Mesendoderm (in vitro differentiated cells): ENCODE data around the gene IGFBP5.
A peak's percentile ranks its signal among the peaks of the same experiment; 100 is the strongest.

Experiments used
- DNase-seq: peaks from one replicate; pipeline ENCODE4 v3.0.0; 2013
- H2AK5ac ChIP-seq: 2 replicates; pipeline ENCODE4 v1.6.1; 2013; ENCODE audit warnings: low read length, inconsistent platforms
- H2BK120ac ChIP-seq: 2 replicates; pipeline ENCODE4 v1.6.1; 2013; ENCODE audit warnings: low read depth, mild to moderate bottlenecking, low read length, moderate library complexity, mixed read lengths
- H2BK15ac ChIP-seq: replicated peaks from 2 replicates; pipeline ENCODE4 v1.6.1; 2013; ENCODE audit warnings: low read depth, mild to moderate bottlenecking, moderate library complexity
- H2BK5ac ChIP-seq: 2 replicates; pipeline ENCODE4 v1.6.1; 2013; ENCODE audit warnings: low read length, inconsistent platforms
- H3K18ac ChIP-seq: 2 replicates; pipeline ENCODE4 v1.6.1; 2013; ENCODE audit warnings: mild to moderate bottlenecking, low read length, mixed read lengths
- H3K23ac ChIP-seq: one replicate; pipeline ENCODE4 v1.6.1; 2013; ENCODE audit warnings: low read length
- H3K27ac ChIP-seq: 2 replicates; pipeline ENCODE4 v1.5.1; 2013; ENCODE audit warnings: low read depth, mild to moderate bottlenecking, inconsistent platforms, low read length, moderate library complexity
- H3K27me3 ChIP-seq: 2 replicates; pipeline ENCODE4 v1.6.1; 2013; ENCODE audit warnings: low read length, control low read depth, mild to moderate bottlenecking, inconsistent platforms; ENCODE audit not compliant: insufficient read depth, poor library complexity
- H3K36me3 ChIP-seq: 2 replicates; pipeline ENCODE4 v1.6.1; 2013; ENCODE audit warnings: low read length, inconsistent platforms; ENCODE audit not compliant: control insufficient read depth, insufficient read depth
- H3K4ac ChIP-seq: one replicate; pipeline ENCODE4 v1.6.1; 2013; ENCODE audit warnings: low read depth, mild to moderate bottlenecking, low read length, moderate library complexity
- H3K4me1 ChIP-seq: 2 replicates; pipeline ENCODE4 v1.6.1; 2013; ENCODE audit warnings: low read depth, low read length, inconsistent platforms; ENCODE audit not compliant: control insufficient read depth
- H3K4me2 ChIP-seq: 2 replicates; pipeline ENCODE4 v1.6.1; 2013; ENCODE audit warnings: low read length
- H3K4me3 ChIP-seq: 2 replicates; pipeline ENCODE4 v1.5.1; 2013; ENCODE audit warnings: mild to moderate bottlenecking, low read length
- H3K56ac ChIP-seq: one replicate; pipeline ENCODE4 v1.6.1; 2013; ENCODE audit warnings: low read length
- H3K79me1 ChIP-seq: 2 replicates; pipeline ENCODE4 v1.6.1; 2013; ENCODE audit warnings: low read length, inconsistent platforms
- H3K79me2 ChIP-seq: 2 replicates; pipeline ENCODE4 v1.6.1; 2013; ENCODE audit warnings: mild to moderate bottlenecking, low read length; ENCODE audit not compliant: control insufficient read depth, insufficient read depth
- H3K9ac ChIP-seq: 2 replicates; pipeline ENCODE4 v1.6.1; 2013; ENCODE audit warnings: low read length, inconsistent platforms
- H4K5ac ChIP-seq: one replicate; pipeline ENCODE4 v1.6.1; 2013; ENCODE audit warnings: low read length
- H4K8ac ChIP-seq: one replicate; pipeline ENCODE4 v1.6.1; 2013; ENCODE audit warnings: low read depth, mild to moderate bottlenecking, control low read depth, low read length, moderate library complexity
- WGBS: extraction: QIAGEN DNeasy Blood & Tissue Kit; methylation state at CpG from one replicate; pipeline ENCODE4 v1.1.7; 2013; ENCODE audit warnings: low lambda C conversion rate, missing lambda C conversion rate; ENCODE audit not compliant: insufficient coverage; ENCODE audit errors: extremely low coverage; 5-methylcytosine and 5-hydroxymethylcytosine counted together

Gene IGFBP5

DNA sequence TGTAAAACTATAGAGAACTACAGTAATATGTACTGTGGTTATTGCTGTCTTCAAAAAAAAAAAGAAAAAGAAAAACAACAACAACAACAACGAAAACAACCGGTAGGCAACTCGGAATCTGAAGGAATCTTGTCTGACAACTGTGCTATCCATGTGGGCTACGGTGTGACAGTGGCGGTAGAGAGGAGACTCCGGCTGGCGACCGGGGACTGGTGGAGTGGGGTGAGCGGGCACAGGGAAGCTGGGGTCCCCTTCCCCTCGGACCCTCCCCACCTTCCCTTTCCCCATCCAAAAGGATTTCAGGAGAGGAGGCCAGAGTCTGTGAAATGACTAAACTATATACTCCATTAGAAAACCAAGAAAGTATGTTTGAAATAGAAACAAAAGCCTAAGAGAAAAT lies 22.9 kb downstream of the IGFBP5 start:
- H2BK120ac ChIP-seq, result no peak overlapping the region
- H3K79me1 ChIP-seq, result no peaks in the 10 kb centered on the region
- H3K79me2 ChIP-seq, result no peaks in the 10 kb centered on the region
- H4K5ac ChIP-seq, result no peak overlapping the region
- no peak overlapping the region for H3K56ac ChIP-seq
- no peak overlapping the region for H3K4me3 ChIP-seq
- H2AK5ac ChIP-seq, result no peak overlapping the region
- no peak overlapping the region for H3K23ac ChIP-seq
- H3K4ac ChIP-seq, result no peak overlapping the region
- no peaks in the 10 kb centered on the region for H3K36me3 ChIP-seq
- no peak overlapping the region for H2BK5ac ChIP-seq
- H3K9ac ChIP-seq, result no peak overlapping the region
- no peak overlapping the region for H3K18ac ChIP-seq
- H2BK15ac ChIP-seq, result no peak overlapping the region
- no peaks in the 10 kb centered on the region for H3K27me3 ChIP-seq
- no peak for DNase-seq
- H3K4me1 ChIP-seq, result no peaks in the 10 kb centered on the region
- no peak overlapping the region for H3K27ac ChIP-seq
- H3K4me2 ChIP-seq, result no peak overlapping the region
- no CpG with 5 or more reads among the region's 10 CpGs for WGBS
- no peak overlapping the region for H4K8ac ChIP-seq

DNA sequence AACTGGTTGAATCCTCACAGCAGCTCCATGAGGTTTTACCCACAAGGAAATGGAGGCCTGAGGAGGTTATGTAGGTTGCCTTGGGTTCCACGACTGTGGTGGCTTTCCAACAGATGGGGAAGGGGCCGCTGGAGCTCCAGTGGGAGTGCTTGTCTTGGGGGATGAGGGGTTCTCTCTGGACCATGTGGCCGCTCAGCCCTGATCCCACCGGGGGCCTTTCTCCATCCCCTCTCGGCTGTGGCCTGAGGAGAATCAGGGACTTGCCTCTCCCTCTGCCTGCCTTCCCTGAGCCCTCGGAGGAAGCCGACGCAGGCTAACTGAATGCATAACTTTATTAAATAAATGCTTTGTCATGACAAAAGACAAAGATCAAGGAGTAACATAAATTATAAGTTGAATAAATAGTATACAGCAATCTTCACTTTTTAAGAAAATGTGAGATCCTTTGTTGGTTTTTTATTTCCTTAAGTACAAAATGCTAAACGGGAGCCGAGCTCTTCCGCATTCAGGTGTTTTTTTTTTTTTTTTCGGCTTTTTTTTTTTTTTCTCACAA lies 23.5 kb downstream of the IGFBP5 start:
- H3K4me3 ChIP-seq, result no peak overlapping the region
- no peaks in the 10 kb centered on the region for H3K36me3 ChIP-seq
- H3K23ac ChIP-seq, result no peak overlapping the region
- H3K9ac ChIP-seq, result no peak overlapping the region
- no peaks in the 10 kb centered on the region for H3K79me2 ChIP-seq
- no peak overlapping the region for H3K27ac ChIP-seq
- H2BK5ac ChIP-seq, result no peak overlapping the region
- H3K27me3 ChIP-seq, result no peaks in the 10 kb centered on the region
- no peak overlapping the region for H3K18ac ChIP-seq
- H3K4ac ChIP-seq, result no peak overlapping the region
- WGBS, result no CpG with 5 or more reads among the region's 12 CpGs
- no peak overlapping the region for H4K8ac ChIP-seq
- no peak overlapping the region for H3K4me2 ChIP-seq
- no peak overlapping the region for H2BK15ac ChIP-seq
- no peak overlapping the region for H2BK120ac ChIP-seq
- no peak overlapping the region for H3K56ac ChIP-seq
- no peak overlapping the region for H2AK5ac ChIP-seq
- H3K79me1 ChIP-seq, result no peaks in the 10 kb centered on the region
- H3K4me1 ChIP-seq, result no peaks in the 10 kb centered on the region
- no peak for DNase-seq
- no peak overlapping the region for H4K5ac ChIP-seq

DNA sequence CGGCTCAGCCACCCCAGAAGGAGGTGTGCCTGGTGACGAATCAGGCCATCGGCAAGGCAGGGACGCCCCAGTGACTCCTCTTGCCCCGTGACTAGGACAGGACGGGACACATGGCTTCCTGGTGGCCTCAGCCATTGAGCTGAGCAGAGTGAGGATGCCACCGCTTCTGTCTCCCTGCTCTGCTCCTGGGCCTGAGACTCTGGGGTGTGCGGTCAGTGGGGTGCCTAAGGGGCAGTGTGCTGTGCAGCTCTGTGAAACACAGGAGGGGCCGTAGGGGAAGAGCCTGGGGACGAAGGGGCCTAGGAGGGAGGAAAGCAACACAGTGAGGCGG lies 24.3 kb downstream of the IGFBP5 start:
- Histone ChIP-seq H3K23ac (no peak overlapping the region), H4K5ac (no peak overlapping the region), H3K9ac (no peak overlapping the region), H3K79me2 (no peaks in the 10 kb centered on the region), H3K4me1 (peaks cover under 1% of the 10 kb centered on the region), H4K8ac (no peak overlapping the region), H2AK5ac (no peak overlapping the region), H3K18ac (no peak overlapping the region), H3K56ac (no peak overlapping the region), H2BK120ac (no peak overlapping the region), H3K4me3 (no peak overlapping the region), H3K4me2 (no peak overlapping the region), H2BK15ac (no peak overlapping the region), H2BK5ac (no peak overlapping the region), H3K36me3 (no peaks in the 10 kb centered on the region), H3K27me3 (no peaks in the 10 kb centered on the region), H3K4ac (no peak overlapping the region), H3K79me1 (no peaks in the 10 kb centered on the region), H3K27ac (no peak overlapping the region)
- no CpG with 5 or more reads among the region's 11 CpGs for WGBS
- no peak for DNase-seq

DNA sequence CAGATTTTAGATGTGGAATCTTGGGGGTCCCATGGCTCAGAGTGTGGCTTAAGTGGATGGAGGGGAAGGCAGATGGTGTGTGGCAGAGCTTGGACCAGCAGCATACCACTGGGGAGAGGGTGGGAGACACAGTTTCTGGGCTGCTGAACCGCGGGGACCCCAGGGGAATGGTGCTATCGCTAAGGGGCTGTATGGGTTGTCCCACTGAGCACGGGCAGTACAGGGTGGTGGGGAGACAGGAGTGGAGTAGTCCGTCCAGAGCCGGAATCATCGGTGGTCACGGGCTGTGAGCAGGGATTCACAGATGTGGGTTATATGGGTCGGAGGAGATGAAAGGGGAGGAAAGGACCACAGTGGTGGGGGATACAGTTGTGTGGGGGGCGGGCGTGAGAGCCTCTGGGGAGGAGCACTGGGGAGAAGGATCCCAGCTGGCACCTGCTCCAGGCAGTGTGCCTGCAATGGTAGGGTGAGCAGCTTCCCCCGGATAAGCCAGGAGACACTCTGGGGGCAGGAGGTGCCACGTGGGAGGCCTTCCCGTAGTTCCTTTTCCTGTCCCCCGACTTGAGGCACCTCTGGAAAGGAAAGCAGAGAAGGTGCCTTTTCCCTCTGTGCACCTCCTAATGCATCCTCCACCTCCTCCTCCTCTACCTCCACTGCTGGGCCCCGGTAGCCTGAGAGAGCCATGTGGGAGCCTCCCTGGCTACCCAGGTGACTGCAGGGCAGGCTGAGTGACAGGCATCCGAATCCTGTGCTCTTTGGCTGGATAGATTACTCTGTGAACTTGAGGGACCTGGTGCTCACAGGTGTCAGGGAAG lies 24.9 kb downstream of the IGFBP5 start:
- no peak overlapping the region for H3K56ac ChIP-seq
- no peak overlapping the region for H2BK120ac ChIP-seq
- no CpG with 5 or more reads among the region's 17 CpGs for WGBS
- no peak overlapping the region for H4K8ac ChIP-seq
- H3K79me2 ChIP-seq, result no peaks in the 10 kb centered on the region
- no peak overlapping the region for H4K5ac ChIP-seq
- no peaks in the 10 kb centered on the region for H3K79me1 ChIP-seq
- no peak overlapping the region for H2BK15ac ChIP-seq
- H3K4ac ChIP-seq, result no peak overlapping the region
- H3K27ac ChIP-seq, result no peak overlapping the region
- H3K18ac ChIP-seq, result no peak overlapping the region
- H2BK5ac ChIP-seq, result no peak overlapping the region
- no peaks in the 10 kb centered on the region for H3K27me3 ChIP-seq
- H3K23ac ChIP-seq, result no peak overlapping the region
- no peak overlapping the region for H3K4me3 ChIP-seq
- H3K4me1 ChIP-seq, result peaks cover 3% of the 10 kb centered on the region
- no peak overlapping the region for H3K9ac ChIP-seq
- DNase-seq, result no peak
- H3K4me2 ChIP-seq, result no peak overlapping the region
- no peaks in the 10 kb centered on the region for H3K36me3 ChIP-seq
- no peak overlapping the region for H2AK5ac ChIP-seq

DNA sequence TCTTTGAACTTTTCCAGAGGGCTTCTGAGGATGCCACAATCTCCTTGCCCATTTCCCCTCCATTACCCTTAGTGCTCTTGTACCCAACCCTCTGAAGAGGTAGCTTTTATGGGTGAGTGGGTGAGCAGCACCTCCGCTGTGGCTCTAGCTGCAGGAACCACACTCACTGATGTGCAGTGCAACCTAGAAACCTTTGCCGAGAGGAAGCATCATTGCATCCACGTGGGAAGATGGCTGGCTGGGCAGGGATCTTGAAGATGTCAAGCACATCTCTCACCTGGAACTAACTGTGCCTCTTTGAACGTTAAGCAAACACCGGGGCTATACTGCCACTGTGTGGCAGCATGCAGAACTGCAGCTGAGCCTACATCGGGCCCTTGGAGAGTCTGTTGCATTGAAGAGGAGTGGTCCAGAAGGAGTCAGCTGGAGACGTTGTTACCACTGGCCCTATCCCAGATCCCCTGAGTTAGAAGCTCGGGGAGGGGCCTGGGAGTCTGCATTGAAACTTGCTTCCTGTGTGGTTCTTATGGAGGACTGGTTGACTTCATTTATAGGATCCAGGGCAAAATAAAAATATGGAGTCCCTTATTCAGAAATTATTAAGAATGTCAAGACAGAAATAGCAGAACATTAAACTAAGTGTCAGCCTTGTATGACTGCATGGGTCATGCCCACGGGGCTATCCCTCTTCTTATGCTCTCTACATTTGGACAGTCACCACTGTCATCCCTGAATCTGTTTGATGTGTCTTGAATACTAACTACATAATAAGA lies 28.7 kb downstream of the IGFBP5 start:
- H2BK5ac ChIP-seq, result no peak overlapping the region
- H3K27me3 ChIP-seq, result no peaks in the 10 kb centered on the region
- no peak overlapping the region for H3K18ac ChIP-seq
- H3K36me3 ChIP-seq, result no peaks in the 10 kb centered on the region
- H4K5ac ChIP-seq, result no peak overlapping the region
- peaks cover 8% of the 10 kb centered on the region for H3K4me1 ChIP-seq
- DNase-seq, result peak; percentile 94
- no peak overlapping the region for H3K4ac ChIP-seq
- H3K56ac ChIP-seq, result no peak overlapping the region
- no peaks in the 10 kb centered on the region for H3K79me2 ChIP-seq
- WGBS, result no CpG with 5 or more reads among the region's 9 CpGs
- no peak overlapping the region for H2BK120ac ChIP-seq
- H2BK15ac ChIP-seq, result no peak overlapping the region
- no peak overlapping the region for H4K8ac ChIP-seq
- H3K4me3 ChIP-seq, result no peak overlapping the region
- H2AK5ac ChIP-seq, result no peak overlapping the region
- no peaks in the 10 kb centered on the region for H3K79me1 ChIP-seq
- H3K27ac ChIP-seq, result no peak overlapping the region
- H3K4me2 ChIP-seq, result no peak overlapping the region
- H3K23ac ChIP-seq, result no peak overlapping the region
- H3K9ac ChIP-seq, result no peak overlapping the region
